HG03108 (cell line): ENCODE data around the gene PKNOX2.

ENCODE experiments used
- ATAC-seq: cut with Tn5 transposase; IDR thresholded peaks from one replicate; pipeline ENCODE4 v1.9.1; 2021; ENCODE audit warnings: moderate library complexity; ENCODE audit not compliant: unreplicated experiment

PKNOX2 gene

GRCh38 chr11:125164422-125165110, at the start of gene PKNOX2:
TSS of gene PKNOX2 (plus strand) at chr11:125164751. CDS start at chr11:125351306, 186,555 bp downstream.
- no peak for ATAC-seq

- no peak for ATAC-seq
Observed at GRCh38 chr11:125117429-125117828, 47.1 kb upstream of the PKNOX2 start.

GRCh38 chr11:125123194-125123946, 41.2 kb upstream of the PKNOX2 start:
- ATAC-seq, result no peak

GRCh38 chr11:125123947-125124617, 40.5 kb upstream of the PKNOX2 start:
- peak; percentile 63 for ATAC-seq

GRCh38 chr11:125124618-125124992, 39.9 kb upstream of the PKNOX2 start:
- no peak for ATAC-seq

GRCh38 chr11:125128450-125128849, 36.1 kb upstream of the PKNOX2 start:
- no peak for ATAC-seq

GRCh38 chr11:125129316-125129993, 35.1 kb upstream of the PKNOX2 start:
- ATAC-seq, result no peak

- ATAC-seq, result no peak
Observed at GRCh38 chr11:125132071-125132470, 32.5 kb upstream of the PKNOX2 start.

GRCh38 chr11:125132596-125132995, 32.0 kb upstream of the PKNOX2 start:
- ATAC-seq, result no peak

- no peak for ATAC-seq
Observed at GRCh38 chr11:125136001-125136400, 28.6 kb upstream of the PKNOX2 start.

GRCh38 chr11:125138966-125139365, 25.6 kb upstream of the PKNOX2 start:
- no peak for ATAC-seq

GRCh38 chr11:125139778-125140177, 24.8 kb upstream of the PKNOX2 start:
- ATAC-seq, result no peak

GRCh38 chr11:125140233-125140632, 24.3 kb upstream of the PKNOX2 start:
- no peak for ATAC-seq

GRCh38 chr11:125141178-125141577, 23.4 kb upstream of the PKNOX2 start:
- ATAC-seq, result no peak

GRCh38 chr11:125141686-125142535, 22.6 kb upstream of the PKNOX2 start:
- ATAC-seq, result no peak

GRCh38 chr11:125146232-125146631, 18.3 kb upstream of the PKNOX2 start:
- ATAC-seq, result no peak

GRCh38 chr11:125147280-125147679, 17.3 kb upstream of the PKNOX2 start:
- no peak for ATAC-seq

GRCh38 chr11:125148011-125148410, 16.5 kb upstream of the PKNOX2 start:
- ATAC-seq, result no peak

- no peak for ATAC-seq
Observed at GRCh38 chr11:125148743-125149142, 15.8 kb upstream of the PKNOX2 start.

GRCh38 chr11:125153837-125154236, 10.7 kb upstream of the PKNOX2 start:
- no peak for ATAC-seq
